Muscle layer of colon (tissue), 2 donors: ENCODE results near the gene MAP3K7CL.

Source experiments
- H3K27ac ChIP-seq: one replicate; pipeline ENCODE4 v1.7.0; 2013; ENCODE audit warnings: low read depth, mild to moderate bottlenecking, low read length, moderate library complexity
- H3K27me3 ChIP-seq, 2 donors: one replicate each; pipeline ENCODE4 v1.7.0; 2013; ENCODE audit warnings: low read length in 2 of 2, mild to moderate bottlenecking in 2 of 2; ENCODE audit not compliant: insufficient read depth in 2 of 2, control insufficient read depth in 1 of 2
- H3K36me3 ChIP-seq: one replicate; pipeline ENCODE4 v1.7.0; 2013; ENCODE audit warnings: mild to moderate bottlenecking, low read length; ENCODE audit not compliant: insufficient read depth
- H3K4me1 ChIP-seq: one replicate; pipeline ENCODE4 v1.7.0; 2013; ENCODE audit warnings: mild to moderate bottlenecking, low read length; ENCODE audit not compliant: insufficient read depth
- H3K4me3 ChIP-seq, 2 donors: one replicate each; pipeline ENCODE4 v1.7.0; 2013; ENCODE audit warnings: low read length in 2 of 2, low read depth in 1 of 2, mild to moderate bottlenecking in 1 of 2, moderate library complexity in 1 of 2
- H3K9ac ChIP-seq: one replicate; pipeline ENCODE4 v1.7.0; 2013; ENCODE audit warnings: low read length
- H3K9me3 ChIP-seq: one replicate; pipeline ENCODE4 v1.7.0; 2013; ENCODE audit warnings: mild to moderate bottlenecking, low read length
- donor health status: abdominal sarcoma.
- donor health status: Adenocarcinoma of cecum.

Gene MAP3K7CL

DNA sequence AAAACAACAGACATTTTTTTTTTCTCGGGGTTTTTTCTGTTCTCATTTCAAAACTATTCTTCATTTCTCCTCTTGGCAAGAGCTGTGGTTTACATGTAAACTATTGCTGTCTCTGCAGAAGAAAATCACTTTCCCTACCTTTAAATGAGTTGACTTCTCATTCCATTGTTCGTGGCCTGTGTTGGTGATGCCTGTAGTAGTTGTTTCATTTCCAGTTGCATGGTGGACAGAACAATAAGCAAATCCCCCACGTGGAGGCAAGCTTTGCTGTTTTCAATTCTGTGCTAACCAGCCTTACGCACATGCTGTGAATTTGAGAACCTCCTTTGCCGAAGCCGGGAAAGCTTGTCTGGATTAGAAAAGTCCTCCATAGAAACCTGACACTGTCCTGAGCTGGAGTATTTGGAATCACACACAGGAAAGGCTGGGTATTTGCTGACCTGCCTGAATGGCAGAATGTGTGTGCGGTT is 26.2 kb upstream of the MAP3K7CL start:
- Histone ChIP-seq H3K9ac (no peak overlapping the region), H3K4me1 (peaks cover 2% of the 10 kb centered on the region), H3K36me3 (no peaks in the 10 kb centered on the region), H3K27me3 (no peaks in the 10 kb centered on the region), H3K4me3 (no peak overlapping the region), H3K9me3 (no peaks in the 10 kb centered on the region), H3K27ac (no peak overlapping the region)

- no peak overlapping the region for H3K27ac ChIP-seq
- H3K9me3 ChIP-seq, result no peaks in the 10 kb centered on the region
- H3K9ac ChIP-seq, result no peak overlapping the region
- no peaks in the 10 kb centered on the region for H3K27me3 ChIP-seq
- H3K4me1 ChIP-seq, result peaks cover 5% of the 10 kb centered on the region
- no peaks in the 10 kb centered on the region for H3K36me3 ChIP-seq
- H3K4me3 ChIP-seq, result no peak overlapping the region
Observed at GRCh38 chr21:29105218-29105617, 25.2 kb upstream of the MAP3K7CL start.

DNA sequence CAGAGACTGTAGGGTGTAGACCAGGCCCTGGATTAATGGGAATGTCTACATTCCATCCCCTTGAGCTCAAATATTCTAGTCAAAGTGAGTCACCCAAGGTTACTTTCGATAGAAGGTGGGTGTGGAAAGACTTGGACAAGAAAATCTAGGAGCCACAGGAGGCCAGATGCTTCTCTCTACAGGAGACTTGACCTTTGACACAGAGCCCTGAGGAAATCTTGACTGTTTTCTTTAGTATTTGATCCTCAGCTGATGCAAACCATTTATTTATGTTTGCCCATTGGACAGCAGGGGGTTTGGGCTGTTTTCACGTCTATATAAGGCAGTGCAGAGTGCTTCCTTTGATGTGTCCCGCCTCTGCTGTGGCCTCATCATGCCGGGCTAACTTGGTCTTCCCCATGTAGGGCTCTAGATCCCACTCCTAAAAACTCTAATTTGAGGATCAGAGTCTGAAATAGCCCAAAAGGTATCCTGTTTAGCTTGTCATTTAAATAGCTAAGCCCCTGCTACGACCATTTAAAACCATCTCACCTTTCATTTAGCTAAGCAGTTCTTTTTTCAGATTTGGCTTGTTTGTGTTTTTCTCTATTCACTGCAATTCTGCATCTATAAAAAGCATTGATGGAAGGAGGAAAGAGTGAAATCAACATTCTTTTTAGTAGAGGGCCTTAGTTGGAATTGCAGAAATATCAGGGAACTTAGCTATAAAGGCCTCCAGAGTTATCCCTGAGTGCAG is 15.5 kb upstream of the MAP3K7CL start:
- no peaks in the 10 kb centered on the region for H3K27me3 ChIP-seq
- no peaks in the 10 kb centered on the region for H3K36me3 ChIP-seq
- H3K4me1 ChIP-seq, result no peaks in the 10 kb centered on the region
- H3K9ac ChIP-seq, result no peak overlapping the region
- H3K9me3 ChIP-seq, result no peaks in the 10 kb centered on the region
- H3K4me3 ChIP-seq, result no peak overlapping the region
- no peak overlapping the region for H3K27ac ChIP-seq

GRCh38 chr21:29115899-29116298 is 14.5 kb upstream of the MAP3K7CL start:
- Histone ChIP-seq H3K36me3 (no peaks in the 10 kb centered on the region), H3K9ac (no peak overlapping the region), H3K27me3 (no peaks in the 10 kb centered on the region), H3K9me3 (no peaks in the 10 kb centered on the region), H3K27ac (no peak overlapping the region), H3K4me1 (no peaks in the 10 kb centered on the region), H3K4me3 (no peak overlapping the region)

- H3K27me3 ChIP-seq, result no peaks in the 10 kb centered on the region
- H3K4me1 ChIP-seq, result no peaks in the 10 kb centered on the region
- no peaks in the 10 kb centered on the region for H3K9me3 ChIP-seq
- H3K27ac ChIP-seq, result no peak overlapping the region
- H3K9ac ChIP-seq, result no peak overlapping the region
- H3K36me3 ChIP-seq, result no peaks in the 10 kb centered on the region
- no peak overlapping the region for H3K4me3 ChIP-seq
Observed at GRCh38 chr21:29117372-29117955, 13.0 kb upstream of the MAP3K7CL start.

DNA sequence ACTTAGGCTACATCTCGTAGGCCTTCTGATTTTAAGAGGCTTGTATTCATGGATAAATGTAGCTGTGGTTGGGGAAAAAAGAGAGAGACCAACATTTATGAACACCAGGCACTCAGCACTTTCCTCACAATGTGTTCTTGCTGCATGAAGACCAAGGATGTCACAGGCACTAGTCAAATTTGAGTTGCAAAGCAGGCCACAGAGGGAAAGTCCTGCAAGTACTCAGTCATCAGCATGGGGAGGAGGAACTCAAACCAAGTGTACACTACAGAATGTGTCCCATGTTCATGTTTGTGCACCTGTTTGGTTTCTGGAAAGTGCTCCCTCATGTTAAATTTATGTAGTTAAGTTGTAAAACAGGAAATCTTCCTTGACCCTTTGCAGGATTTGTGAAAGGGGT is 8.7 kb upstream of the MAP3K7CL start:
- H3K27ac ChIP-seq, result no peak overlapping the region
- H3K4me1 ChIP-seq, result no peaks in the 10 kb centered on the region
- H3K36me3 ChIP-seq, result no peaks in the 10 kb centered on the region
- no peaks in the 10 kb centered on the region for H3K9me3 ChIP-seq
- H3K27me3 ChIP-seq, result no peaks in the 10 kb centered on the region
- H3K9ac ChIP-seq, result no peak overlapping the region
- H3K4me3 ChIP-seq, result no peak overlapping the region

DNA sequence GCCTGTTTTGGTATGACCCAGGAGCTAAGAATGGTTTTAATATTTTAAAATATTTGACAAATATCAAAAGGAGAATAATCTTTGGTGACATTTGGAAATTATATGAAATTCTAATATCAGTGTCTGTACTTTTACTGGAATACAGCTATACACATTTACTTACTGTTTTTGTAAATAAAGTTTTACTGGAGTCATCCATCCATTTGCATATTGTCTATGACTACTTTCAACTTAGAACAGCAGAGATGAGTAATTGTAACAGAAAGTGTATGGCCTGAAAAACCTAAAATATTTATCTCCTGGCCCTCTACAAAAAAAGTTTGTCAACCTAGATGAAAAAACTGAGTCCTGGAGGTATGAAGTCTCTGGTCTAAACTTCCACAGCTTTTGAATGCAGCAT is 5.8 kb upstream of the MAP3K7CL start:
- no peak overlapping the region for H3K4me3 ChIP-seq
- H3K9me3 ChIP-seq, result no peaks in the 10 kb centered on the region
- no peak overlapping the region for H3K9ac ChIP-seq
- no peaks in the 10 kb centered on the region for H3K27me3 ChIP-seq
- no peaks in the 10 kb centered on the region for H3K36me3 ChIP-seq
- H3K27ac ChIP-seq, result no peak overlapping the region
- H3K4me1 ChIP-seq, result no peaks in the 10 kb centered on the region

GRCh38 chr21:29125191-29125590 is 5.3 kb upstream of the MAP3K7CL start:
- no peak overlapping the region for H3K4me3 ChIP-seq
- no peak overlapping the region for H3K9ac ChIP-seq
- H3K4me1 ChIP-seq, result no peaks in the 10 kb centered on the region
- H3K9me3 ChIP-seq, result no peaks in the 10 kb centered on the region
- H3K36me3 ChIP-seq, result no peaks in the 10 kb centered on the region
- H3K27ac ChIP-seq, result no peak overlapping the region
- H3K27me3 ChIP-seq, result no peaks in the 10 kb centered on the region

DNA sequence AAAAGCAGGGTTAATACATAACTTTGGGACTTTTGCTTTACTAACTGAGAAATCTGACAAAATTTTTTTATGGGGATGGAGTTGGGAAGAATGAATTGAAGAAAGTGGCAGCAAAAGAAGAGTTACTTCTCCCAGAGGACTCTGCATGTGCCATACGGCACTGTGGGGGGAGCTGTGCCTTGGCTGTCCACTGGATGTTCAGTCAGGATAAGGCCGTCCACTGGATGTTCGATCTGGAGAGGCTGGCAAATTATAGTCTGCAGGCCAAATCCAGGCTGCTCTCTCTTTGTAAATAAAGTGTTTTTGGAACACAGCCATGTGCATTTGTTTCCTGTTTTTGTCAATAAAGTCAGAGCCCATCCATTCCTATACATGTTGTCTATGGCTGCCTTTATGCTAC is 4.5 kb upstream of the MAP3K7CL start:
- Histone ChIP-seq H3K27ac (no peak overlapping the region), H3K4me3 (no peak overlapping the region), H3K36me3 (no peaks in the 10 kb centered on the region), H3K9ac (no peak overlapping the region), H3K4me1 (no peaks in the 10 kb centered on the region), H3K27me3 (no peaks in the 10 kb centered on the region), H3K9me3 (no peaks in the 10 kb centered on the region)

GRCh38 chr21:29133241-29133640 is 2.8 kb downstream of the MAP3K7CL start:
- Histone ChIP-seq H3K27me3 (no peaks in the 10 kb centered on the region), H3K36me3 (peaks cover 5% of the 10 kb centered on the region), H3K9ac (no peak overlapping the region), H3K4me1 (no peaks in the 10 kb centered on the region), H3K4me3 (no peak overlapping the region), H3K27ac (no peak overlapping the region), H3K9me3 (no peaks in the 10 kb centered on the region)

- Histone ChIP-seq H3K9me3 (no peaks in the 10 kb centered on the region), H3K4me3 (no peak overlapping the region), H3K27ac (no peak overlapping the region), H3K36me3 (peaks cover 5% of the 10 kb centered on the region), H3K27me3 (no peaks in the 10 kb centered on the region), H3K9ac (no peak overlapping the region), H3K4me1 (no peaks in the 10 kb centered on the region)
Observed at GRCh38 chr21:29133796-29134195, 3.4 kb downstream of the MAP3K7CL start.

DNA sequence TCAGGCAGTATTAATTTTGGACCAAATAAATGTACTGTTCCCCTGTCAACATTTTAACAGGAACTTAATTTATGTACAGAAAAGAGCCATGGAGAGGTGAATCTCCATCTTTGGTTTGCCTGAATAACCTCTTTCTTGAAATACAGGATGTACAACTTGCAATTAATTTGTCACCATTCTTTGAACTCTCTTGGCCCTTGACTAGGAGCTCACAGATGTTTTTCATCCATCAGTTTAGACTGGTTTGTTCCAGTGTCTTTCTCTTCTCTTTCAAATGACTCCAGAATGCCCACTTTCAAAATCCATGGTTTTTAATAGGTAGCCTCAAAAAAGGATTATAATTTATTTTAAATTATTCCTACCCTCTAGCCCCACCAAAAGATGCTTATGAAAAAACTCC is 5.0 kb downstream of the MAP3K7CL start:
- no peaks in the 10 kb centered on the region for H3K27me3 ChIP-seq
- H3K4me1 ChIP-seq, result no peaks in the 10 kb centered on the region
- no peaks in the 10 kb centered on the region for H3K9me3 ChIP-seq
- H3K27ac ChIP-seq, result no peak overlapping the region
- no peak overlapping the region for H3K4me3 ChIP-seq
- no peak overlapping the region for H3K9ac ChIP-seq
- H3K36me3 ChIP-seq, result peaks cover 5% of the 10 kb centered on the region
